H1 (cell line): ENCODE data around the gene PCNX3. TPM values are rescaled to one million over a fixed set of nuclear protein-coding genes. Genes with fewer than 3 reads are reported as not detected.

ENCODE experiments used
- CTCF ChIA-PET: fragments of 300-600 bp; sonication (Branson Sonifier 250); formaldehyde crosslinking; loops from one replicate; lab custom pipeline; 2021; ENCODE audit not compliant: partially characterized antibody; lab: Charles Lee
- POLR2A ChIA-PET: fragments of 300-600 bp; sonication (Branson Sonifier 250); formaldehyde crosslinking; loops from one replicate; lab custom pipeline; 2021; ENCODE audit warnings: inconsistent platforms; ENCODE audit not compliant: partially characterized antibody; lab: Charles Lee
- DNase-seq, 2 experiments: peaks; one replicate each; pipeline versions ENCODE4 v3.0.0 to v3.0.0-alpha.2; 2010 to 2022; ENCODE audit warnings: low spot score in 2 of 2, low read depth in 1 of 2, mixed read lengths in 1 of 2
- FAIRE-seq: peaks from 2 replicates; lab custom pipeline; 2011; peaks lifted over from hg19 to GRCh38; lab: Jason Lieb, UNC
- H2AFZ ChIP-seq: 2 replicates; pipeline ENCODE4 v1.8.1; 2012; ENCODE audit warnings: low read length, inconsistent platforms
- H2AK5ac ChIP-seq: 2 replicates; pipeline ENCODE4 v1.6.1; 2013; ENCODE audit warnings: low read depth, low read length
- H2BK120ac ChIP-seq: replicated peaks from 2 replicates; pipeline ENCODE3; 2013; ENCODE audit warnings: low read depth, low read length, inconsistent platforms
- H2BK12ac ChIP-seq: 2 replicates; pipeline ENCODE4 v1.6.1; 2013; ENCODE audit warnings: low read depth, low read length
- H2BK15ac ChIP-seq: 2 replicates; pipeline ENCODE4 v1.6.1; 2013; ENCODE audit warnings: low read length
- H2BK20ac ChIP-seq: 2 replicates; pipeline ENCODE4 v1.6.1; 2013; ENCODE audit warnings: low read length
- H2BK5ac ChIP-seq: 2 replicates; pipeline ENCODE4 v1.6.1; 2013; ENCODE audit warnings: low read depth, low read length
- H3K14ac ChIP-seq: 2 replicates; pipeline ENCODE4 v1.6.1; 2013; ENCODE audit warnings: inconsistent platforms; ENCODE audit not compliant: insufficient read length
- H3K18ac ChIP-seq: 2 replicates; pipeline ENCODE4 v1.6.1; 2013; ENCODE audit warnings: low read length; ENCODE audit errors: extremely low read depth
- H3K23ac ChIP-seq: 2 replicates; pipeline ENCODE4 v1.6.1; 2013; ENCODE audit warnings: inconsistent platforms; ENCODE audit not compliant: insufficient read length
- H3K23me2 ChIP-seq: 2 replicates; pipeline ENCODE4 v1.6.1; 2013; ENCODE audit warnings: low read depth, low read length
- H3K27ac ChIP-seq: 2 replicates; pipeline ENCODE4 v1.6.1; 2011; ENCODE audit warnings: low read depth, low read length, inconsistent platforms
- H3K27me3 ChIP-seq, 4 experiments: replicated peaks in 1 of 4; 1 replicate in 1 of 4; 2 replicates in 3 of 4; pipeline versions ENCODE4 v1.6.1 to v1.8.1; 2011 to 2013; ENCODE audit warnings: low read length in 3 of 4, mild to moderate bottlenecking in 3 of 4, inconsistent platforms in 2 of 4, mixed read lengths in 2 of 4, moderate library complexity in 1 of 4; ENCODE audit not compliant: control insufficient read depth in 3 of 4, insufficient read depth in 3 of 4; ENCODE audit errors: extremely low read depth in 1 of 4
- H3K36me3 ChIP-seq, 4 experiments: 2 replicates each; pipeline versions ENCODE4 v1.6.1 to v1.8.1; 2011 to 2013; ENCODE audit warnings: mild to moderate bottlenecking in 4 of 4, low read length in 3 of 4, moderate library complexity in 2 of 4, control low read depth in 1 of 4, inconsistent platforms in 1 of 4; ENCODE audit not compliant: insufficient read depth in 4 of 4, control insufficient read depth in 2 of 4
- H3K4ac ChIP-seq: replicated peaks from 2 replicates; pipeline ENCODE3; 2013; ENCODE audit warnings: low read length, low read depth, mixed read lengths, inconsistent platforms; ENCODE audit not compliant: insufficient read length
- H3K4me1 ChIP-seq, 4 experiments: replicated peaks in 1 of 4; 1 replicate in 1 of 4; 2 replicates in 3 of 4; pipeline versions ENCODE4 v1.6.1 to v1.8.1; 2011 to 2013; ENCODE audit warnings: low read length in 3 of 4, inconsistent platforms in 2 of 4, mixed read lengths in 1 of 4; ENCODE audit not compliant: insufficient read depth in 4 of 4, control insufficient read depth in 3 of 4
- H3K4me2 ChIP-seq, 2 experiments: 2 replicates each; pipeline versions ENCODE4 v1.6.1 to v1.8.1; 2011 to 2013; ENCODE audit warnings: low read depth in 2 of 2, low read length in 2 of 2, control low read depth in 1 of 2, inconsistent platforms in 1 of 2, mild to moderate bottlenecking in 1 of 2; ENCODE audit not compliant: insufficient read depth in 1 of 2
- H3K4me3 ChIP-seq, 4 experiments: fragments of 200-600, 300-600 bp in 1 of 4; sonication (generic), shearing (Covaris generic), sonication (Bioruptor Twin) in 1 of 4; 2 replicates each; pipeline versions ENCODE4 v1.5.1 to v1.8.1; 2011 to 2016; ENCODE audit warnings: low read length in 4 of 4, low read depth in 3 of 4, control low read depth in 2 of 4, inconsistent platforms in 2 of 4, mild to moderate bottlenecking in 2 of 4, mixed read lengths in 1 of 4, moderate library complexity in 1 of 4; ENCODE audit not compliant: insufficient read depth in 2 of 4; ENCODE audit errors: extremely low read depth in 1 of 4
- H3K56ac ChIP-seq: replicated peaks from 2 replicates; pipeline ENCODE3; 2013; ENCODE audit warnings: low read depth, mild to moderate bottlenecking, mixed read lengths, low read length, inconsistent platforms; ENCODE audit not compliant: insufficient read length
- H3K79me1 ChIP-seq: 2 replicates; pipeline ENCODE4 v1.6.1; 2013; ENCODE audit warnings: low read depth, low read length, control low read depth
- H3K79me2 ChIP-seq, 2 experiments: 2 replicates each; pipeline versions ENCODE4 v1.6.1 to v1.8.1; 2012 to 2013; ENCODE audit warnings: low read length in 2 of 2, mild to moderate bottlenecking in 2 of 2, inconsistent platforms in 1 of 2; ENCODE audit not compliant: insufficient read depth in 2 of 2, control insufficient read depth in 1 of 2
- H3K9ac ChIP-seq, 4 experiments: replicated peaks in 1 of 4; 1 replicate in 1 of 4; 2 replicates in 3 of 4; pipeline versions ENCODE4 v1.6.1 to v1.8.1; 2011 to 2013; ENCODE audit warnings: low read depth in 3 of 4, low read length in 3 of 4, control low read depth in 2 of 4, mild to moderate bottlenecking in 2 of 4, moderate library complexity in 2 of 4, inconsistent platforms in 1 of 4; ENCODE audit errors: extremely low read depth in 1 of 4
- H3K9me3 ChIP-seq, 2 experiments: 2 replicates each; pipeline versions ENCODE4 v1.6.1 to v1.8.1; 2012 to 2013; ENCODE audit warnings: mild to moderate bottlenecking in 2 of 2, moderate library complexity in 2 of 2, control low read depth in 1 of 2, inconsistent platforms in 1 of 2, low read depth in 1 of 2, low read length in 1 of 2, mixed read lengths in 1 of 2; ENCODE audit not compliant: insufficient read depth in 2 of 2
- H4K20me1 ChIP-seq, 2 experiments: replicated peaks in 1 of 2; 2 replicates each; pipeline versions ENCODE3 to v1.8.1; 2011 to 2013; ENCODE audit warnings: inconsistent platforms in 2 of 2, low read length in 2 of 2, mild to moderate bottlenecking in 1 of 2; ENCODE audit not compliant: insufficient read depth in 2 of 2, control insufficient read depth in 1 of 2
- H4K5ac ChIP-seq: 2 replicates; pipeline ENCODE4 v1.6.1; 2013; ENCODE audit warnings: low read length, low read depth, mixed read lengths, inconsistent platforms; ENCODE audit not compliant: insufficient read length
- H4K8ac ChIP-seq: 2 replicates; pipeline ENCODE4 v1.8.0; 2013; ENCODE audit warnings: mild to moderate bottlenecking, moderate library complexity, low read length, inconsistent platforms; ENCODE audit not compliant: insufficient read depth; ENCODE audit errors: extremely low read depth
- H4K91ac ChIP-seq: replicated peaks from 2 replicates; pipeline ENCODE3; 2013; ENCODE audit warnings: low read length, mixed read lengths, inconsistent platforms; ENCODE audit not compliant: insufficient read length
- CEBPB ChIP-seq: IDR thresholded peaks from 2 replicates; pipeline ENCODE4 v1.6.1; 2012; ENCODE audit warnings: low read depth, low read length
- EZH2 ChIP-seq: fragments of 200-600 bp; sonication (generic); IDR thresholded peaks from 2 replicates; pipeline ENCODE4 v1.7.1; 2012; ENCODE audit warnings: low read depth, mild to moderate bottlenecking, moderate library complexity, low read length, inconsistent platforms; ENCODE audit not compliant: severe bottlenecking
- SRF ChIP-seq: IDR thresholded peaks from 2 replicates; pipeline ENCODE4 v1.6.1; 2011; ENCODE audit warnings: mild to moderate bottlenecking, low read depth, low read length, moderate library complexity
- WGBS, 2 experiments: shearing (Covaris generic) in 1 of 2; methylation state at CpG; one replicate each; pipeline versions ENCODE4 v1.1.6 to v1.1.7; 2013 to 2015; ENCODE audit warnings: low lambda C conversion rate in 2 of 2, mixed read lengths in 2 of 2, inconsistent platforms in 1 of 2, low coverage in 1 of 2, missing lambda C conversion rate in 1 of 2; ENCODE audit not compliant: insufficient replicate concordance in 2 of 2, insufficient coverage in 1 of 2, insufficient read length in 1 of 2; ENCODE audit errors: extremely low coverage in 1 of 2, missing lambda C conversion rate in 1 of 2; 5-methylcytosine and 5-hydroxymethylcytosine counted together
- microRNA-seq, 2 experiments: library from miRNA; unstranded; fragments of <30 nt; microRNA quantifications; one replicate each; pipeline versions ENCODE4 to v1.2.0, GENCODE V29; 2016 to 2020; ENCODE audit warnings: borderline microRNAs expressed in 2 of 2, borderline number of aligned reads in 2 of 2, borderline replicate concordance in 1 of 2
- polyA plus RNA-seq, 7 experiments: library from polyadenylated mRNA; depleted of rRNA in 3 of 7; stranded (reverse) in 5 of 7; unstranded in 2 of 7; fragments of >200 nt in 5 of 7; fragments of 200-250 nt in 2 of 7; gene quantifications; 1 replicate in 5 of 7; 2 replicates in 1 of 7; 4 replicates in 1 of 7; pipeline versions ENCODE4 v1.2.1 to v1.2.3, GENCODE V29; 2011 to 2013; ENCODE audit warnings: missing spikeins in 2 of 7, mixed read lengths in 2 of 7
- small RNA-seq: library from polyadenylated mRNA; stranded (forward); fragments of <200 nt; extraction: miRNeasy Mini kit (QIAGEN cat#:217004); gene quantifications from one replicate; pipeline ENCODE3, GENCODE V24; 2013; ENCODE audit not compliant: insufficient read depth
- total RNA-seq: library from RNA; stranded (reverse); fragmentation: NEBNext Ultra II Directional; extraction: Animal tissue kit (Norgen Biotek cat#: 25700); gene quantifications from 2 replicates; pipeline ENCODE4 v1.2.1, GENCODE V29; 2021

PCNX3 gene
- total and polyA plus RNA-seq, 2 of the 8 experiments (the other 6 are each of a cell fraction or from before 2014, with no cell fraction given): 27.2 to 38.8 TPM

DNA sequence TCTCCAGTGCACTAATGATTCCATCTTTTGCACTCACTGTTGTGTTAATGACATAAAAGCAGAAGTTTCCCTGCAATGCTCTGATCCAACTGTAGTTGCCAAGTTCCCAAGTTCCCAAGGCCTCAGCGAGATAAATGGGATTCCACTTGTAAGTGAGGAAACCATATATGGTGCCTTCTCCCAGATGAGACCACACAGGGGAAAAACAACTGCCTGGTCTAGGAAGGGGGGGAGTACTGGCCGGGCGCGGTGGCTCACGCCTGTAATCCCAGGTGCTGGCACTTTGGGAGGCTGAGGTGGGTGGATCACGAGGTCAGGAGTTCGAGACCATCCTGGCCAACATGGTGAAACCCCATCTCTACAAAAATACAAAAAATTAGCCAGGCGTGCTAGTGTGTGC, 70.4 kb downstream of the PCNX3 start:
- Histone ChIP-seq H4K8ac (peak overlapping the region; percentile 84; the same call in 1 of the 2 replicates), H3K14ac (no peak overlapping the region), H3K23ac (no peak overlapping the region), H4K91ac (no peak overlapping the region), H3K56ac (no peak overlapping the region), H2AK5ac (no peak overlapping the region), H2BK15ac (no peak overlapping the region), H3K4ac (no peak overlapping the region), H4K20me1 (no peaks in the 10 kb centered on the region), H3K36me3 (no peaks in the 10 kb centered on the region), H2BK12ac (no peak overlapping the region), H3K4me2 (no peak overlapping the region), H2AFZ (no peak overlapping the region), H3K18ac (no peak overlapping the region), H3K27ac (no peak overlapping the region), H3K79me1 (no peaks in the 10 kb centered on the region), H3K4me3 (no peak overlapping the region), H3K23me2 (no peaks in the 10 kb centered on the region), H3K9ac (no peak overlapping the region; a peak in 1 of 7 replicates), H2BK5ac (no peak overlapping the region), H3K79me2 (no peaks in the 10 kb centered on the region), H3K9me3 (no peaks in the 10 kb centered on the region), H2BK120ac (peak overlapping the region; percentile 72), H4K5ac (no peak overlapping the region), H3K27me3 (no peaks in the 10 kb centered on the region), H3K4me1 (no peaks in the 10 kb centered on the region; a peak in 1 of 7 replicates), H2BK20ac (no peak overlapping the region)
- DNase-seq (no peak), FAIRE-seq (no peak)
- peak; percentile 34; the same call in 1 of the 2 replicates for TF ChIP-seq SRF
- no peak for TF ChIP-seq EZH2
- no peak for TF ChIP-seq CEBPB
- ChIA-PET POLR2A (interaction anchor here (1.0 kb wide), 1 partner anchor 147 kb away, joined by 3 read pairs; no protein-coding TSS in a partner anchor), CTCF (interaction anchor here (0.7 kb wide), 1 partner anchor 92 kb away, joined by 3 read pairs; no protein-coding TSS in a partner anchor)
- WGBS, 2 experiments: 86% methylated on average over 7 of the region's 8 CpGs; no CpG with 5 or more reads in 1 of the 2 experiments

Small RNA genes lying within 50 kb of the gene (microRNA-seq; reads per million reads assigned to microRNA genes)
- 0 reads per million in 2 experiments for gene MIR4489
- gene MIR4690: 0 to 0.20 reads per million in 2 experiments

Small RNA genes lying within 50 kb of the gene (small RNA-seq; reads per million reads assigned to genes)
- gene MIR4489 (not detected), gene MIR4690 (1.9 reads per million, percentile 12 among the genes with 10 or more reads in this experiment)

Other genes starting within 250 kb of the PCNX3 start
- 0.54 and 0.61 TPM in 2 replicates for gene SLC25A45, start 233.1 kb upstream of the PCNX3 start, total RNA-seq
- gene SLC25A45, start 233.1 kb upstream of the PCNX3 start, polyA plus RNA-seq (2011; rRNA removed): 0.59 and 0.97 TPM in 2 replicates
- gene FRMD8, start 229.1 kb upstream of the PCNX3 start, total RNA-seq: 16.7 and 19.2 TPM in 2 replicates
- 15.0 and 23.4 TPM in 2 replicates for gene FRMD8, start 229.1 kb upstream of the PCNX3 start, polyA plus RNA-seq (2011; rRNA removed)
- gene NEAT1, start 193.0 kb upstream of the PCNX3 start, total RNA-seq: 10.4 and 10.7 TPM in 2 replicates
- gene NEAT1, start 193.0 kb upstream of the PCNX3 start, polyA plus RNA-seq (2011; rRNA removed): 1.6 and 2.4 TPM in 2 replicates
- 911 and 984 TPM in 2 replicates for gene MALAT1, start 116.7 kb upstream of the PCNX3 start, total RNA-seq
- 115 and 138 TPM in 2 replicates for gene MALAT1, start 116.7 kb upstream of the PCNX3 start, polyA plus RNA-seq (2011; rRNA removed)
- gene SCYL1, start 90.7 kb upstream of the PCNX3 start, total RNA-seq: 59.4 and 59.8 TPM in 2 replicates
- 77.7 and 111 TPM in 2 replicates for gene SCYL1, start 90.7 kb upstream of the PCNX3 start, polyA plus RNA-seq (2011; rRNA removed)
- gene LTBP3, start 57.4 kb upstream of the PCNX3 start, total RNA-seq: 12.8 and 15.3 TPM in 2 replicates
- 17.8 and 25.2 TPM in 2 replicates for gene LTBP3, start 57.4 kb upstream of the PCNX3 start, polyA plus RNA-seq (2011; rRNA removed)
- gene ZNRD2, start 45.3 kb upstream of the PCNX3 start, total RNA-seq: 53.4 and 56.1 TPM in 2 replicates
- 125 and 148 TPM in 2 replicates for gene ZNRD2, start 45.3 kb upstream of the PCNX3 start, polyA plus RNA-seq (2011; rRNA removed)
- 15.8 and 17.6 TPM in 2 replicates for gene FAM89B, start 43.2 kb upstream of the PCNX3 start, total RNA-seq
- gene FAM89B, start 43.2 kb upstream of the PCNX3 start, polyA plus RNA-seq (2011; rRNA removed): 32.4 and 39.2 TPM in 2 replicates
- gene EHBP1L1, start 39.7 kb upstream of the PCNX3 start, total RNA-seq: 6.6 and 7.9 TPM in 2 replicates
- gene EHBP1L1, start 39.7 kb upstream of the PCNX3 start, polyA plus RNA-seq (2011; rRNA removed): 4.3 and 6.2 TPM in 2 replicates
- 0.42 and 1.0 TPM in 2 replicates for gene KCNK7, start 20.0 kb upstream of the PCNX3 start, total RNA-seq
- 0.74 and 1.4 TPM in 2 replicates for gene KCNK7, start 20.0 kb upstream of the PCNX3 start, polyA plus RNA-seq (2011; rRNA removed)
- 44.6 and 48.4 TPM in 2 replicates for gene MAP3K11, start 1.6 kb upstream of the PCNX3 start, total RNA-seq
- gene MAP3K11, start 1.6 kb upstream of the PCNX3 start, polyA plus RNA-seq (2011; rRNA removed): 30.3 and 45.8 TPM in 2 replicates
- gene SIPA1, start 22.3 kb downstream of the PCNX3 start, total RNA-seq: 67.5 and 72.2 TPM in 2 replicates
- 35.3 and 59.2 TPM in 2 replicates for gene SIPA1, start 22.3 kb downstream of the PCNX3 start, polyA plus RNA-seq (2011; rRNA removed)
- gene RELA, start 47.1 kb downstream of the PCNX3 start, total RNA-seq: 25.5 and 27.5 TPM in 2 replicates
- gene RELA, start 47.1 kb downstream of the PCNX3 start, polyA plus RNA-seq (2011; rRNA removed): 21.9 and 28.8 TPM in 2 replicates
- 36.4 and 37.4 TPM in 2 replicates for gene KAT5, start 96.5 kb downstream of the PCNX3 start, total RNA-seq
- 26.7 and 35.0 TPM in 2 replicates for gene KAT5, start 96.5 kb downstream of the PCNX3 start, polyA plus RNA-seq (2011; rRNA removed)
- 37.9 and 40.2 TPM in 2 replicates for gene RNASEH2C, start 105.0 kb downstream of the PCNX3 start, total RNA-seq
- 60.3 and 74.8 TPM in 2 replicates for gene RNASEH2C, start 105.0 kb downstream of the PCNX3 start, polyA plus RNA-seq (2011; rRNA removed)
- 9.9 and 10.0 TPM in 2 replicates for gene AP5B1, start 165.2 kb downstream of the PCNX3 start, total RNA-seq
- gene AP5B1, start 165.2 kb downstream of the PCNX3 start, polyA plus RNA-seq (2011; rRNA removed): 7.6 and 10.3 TPM in 2 replicates
- gene OVOL1, start 171.3 kb downstream of the PCNX3 start, total RNA-seq: 3.3 and 3.4 TPM in 2 replicates
- 2.6 and 3.3 TPM in 2 replicates for gene OVOL1, start 171.3 kb downstream of the PCNX3 start, polyA plus RNA-seq (2011; rRNA removed)
- 1.1 and 2.2 TPM in 2 replicates for gene SNX32, start 218.2 kb downstream of the PCNX3 start, total RNA-seq
- gene SNX32, start 218.2 kb downstream of the PCNX3 start, polyA plus RNA-seq (2011; rRNA removed): 0.76 and 1.4 TPM in 2 replicates
- gene CFL1, start 242.4 kb downstream of the PCNX3 start, total RNA-seq: 1,252 and 1,270 TPM in 2 replicates
- 1,365 and 1,809 TPM in 2 replicates for gene CFL1, start 242.4 kb downstream of the PCNX3 start, polyA plus RNA-seq (2011; rRNA removed)
- gene MUS81, start 244.7 kb downstream of the PCNX3 start, total RNA-seq: 30.2 and 36.0 TPM in 2 replicates
- 31.5 and 44.1 TPM in 2 replicates for gene MUS81, start 244.7 kb downstream of the PCNX3 start, polyA plus RNA-seq (2011; rRNA removed)